Right lobe of liver (tissue), 6 donors: Measurements from ENCODE around the gene AMACR. TPM values are rescaled to one million over a fixed set of nuclear protein-coding genes. Genes with fewer than 3 reads are reported as not detected.

Experiments used
- ATAC-seq, 4 donors: fragments of 200-7000 bp; cut with Tn5 transposase; one replicate each; pipeline ENCODE4 v1.9.1; 2020; ENCODE audit warnings: mild to moderate bottlenecking in 4 of 4, moderate library complexity in 4 of 4
- DNase-seq, 3 donors: peaks; one replicate each; pipeline ENCODE4 v3.0.0-alpha.2; 2020
- H3K27ac ChIP-seq, 3 donors: fragments of 200-600 bp; one replicate each; pipeline ENCODE4 v1.8.0; 2022
- H3K27me3 ChIP-seq, 2 donors: fragments of 200-600 bp; one replicate each; pipeline ENCODE4 v1.8.0; 2022
- H3K36me3 ChIP-seq, 4 donors: fragments of 200-600 bp; sonication (generic) in 1 of 4; one replicate each; pipeline versions ENCODE4 v1.5.1 to v1.8.0; 2017 to 2022; ENCODE audit warnings: control low read depth in 1 of 4
- H3K4me1 ChIP-seq, 4 donors: fragments of 200-600 bp; sonication (generic) in 1 of 4; one replicate each; pipeline versions ENCODE4 v1.5.1 to v1.8.0; 2017 to 2022; ENCODE audit warnings: control low read depth in 1 of 4
- H3K4me3 ChIP-seq, 3 donors: fragments of 200-600 bp; one replicate each; pipeline ENCODE4 v1.8.0; 2022
- H3K9me3 ChIP-seq, 4 donors: fragments of 200-600 bp; sonication (generic) in 1 of 4; one replicate each; pipeline versions ENCODE4 v1.5.1 to v1.8.0; 2017 to 2022; ENCODE audit warnings: control low read depth in 1 of 4
- POLR2A ChIP-seq: fragments of 450-650 bp; IDR thresholded peaks from one replicate; pipeline ENCODE4 v1.6.1; 2017; ENCODE audit warnings: antibody characterized with exemption, mild to moderate bottlenecking
- WGBS: methylation state at CpG from one replicate; pipeline ENCODE4 v1.1.6; 2018; ENCODE audit warnings: low coverage, low lambda C conversion rate; ENCODE audit not compliant: insufficient coverage; ENCODE audit errors: missing lambda C conversion rate; 5-methylcytosine and 5-hydroxymethylcytosine counted together
- intact Hi-C, 2 donors: fragments of 100-400 bp; cut with DNase I; formaldehyde crosslinking; loops; one replicate each; pipeline versions ENCODE4 v1.11.2 to v1.14.1; 2022
- total RNA-seq, 6 experiments: library from RNA; depleted of rRNA in 2 of 6; stranded (reverse); fragments of >200 nt in 2 of 6; fragmentation: NEBNext Ultra II Directional in 3 of 6; extraction: Animal tissue kit (Norgen Biotek cat#: 25700) in 3 of 6; gene quantifications; one replicate each; pipeline versions ENCODE4 v1.1.0 to v1.2.4, GENCODE V29; 2016 to 2023
- TF ChIP-seq, protein P1 (sequence below), 4 donors: fragments of 200-600 bp in 3 of 4; fragments of 450-650 bp in 1 of 4; IDR thresholded peaks; one replicate each; pipeline versions ENCODE4 v1.5.1 to v1.8.0; 2016 to 2022; ENCODE audit warnings: antibody characterized with exemption in 4 of 4, mild to moderate bottlenecking in 2 of 4
- donor health status: DM: no; HTN: yes; CAD: no.
- donor health status: DM: no; HTN: no; CAD: no.
- donor health status: DM: no; HTN: no; CAD: no.
- donor health status: DM: no; HTN: yes; CAD: no.
- donor health status: DM: no; HTN: yes; CAD: no.

The AMACR gene
- total RNA-seq, 6 experiments from 2014 or later = 28.7 to 62.4 (median 41.9) TPM

DNA sequence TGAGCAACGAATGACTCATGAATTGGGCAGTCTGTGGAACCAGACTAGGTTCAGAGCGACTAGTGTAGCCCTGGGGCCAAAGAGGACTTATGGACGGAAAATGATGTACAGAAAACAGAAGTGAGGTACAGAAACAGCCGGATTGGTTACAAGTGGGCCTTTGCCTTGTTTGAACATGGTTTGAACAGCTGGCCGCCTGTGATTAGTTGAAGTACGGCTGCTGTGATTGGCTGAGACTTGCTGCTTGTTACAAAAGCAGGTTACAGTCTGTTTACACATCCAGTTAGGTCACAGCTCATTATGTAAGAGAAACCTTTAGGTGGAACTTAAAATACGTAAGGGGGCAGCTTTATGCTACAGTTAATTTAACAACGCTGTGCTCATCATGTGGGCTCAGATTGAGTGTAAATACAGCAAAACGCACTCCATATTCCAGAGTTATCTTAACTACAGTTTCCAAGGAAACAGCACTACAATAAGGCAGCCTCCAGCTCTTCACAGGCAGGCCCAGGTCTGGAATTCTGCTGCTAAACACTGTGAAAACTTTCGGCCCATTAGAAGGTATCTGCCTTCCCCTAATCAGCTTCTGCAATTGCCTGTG, 6.5 kb downstream of the AMACR start:
- no peaks in the 10 kb centered on the region for H3K9me3 ChIP-seq
- peak overlapping the region; percentile 2 to 84 (median 77) for H3K27ac ChIP-seq
- TF ChIP-seq, protein P1, sequence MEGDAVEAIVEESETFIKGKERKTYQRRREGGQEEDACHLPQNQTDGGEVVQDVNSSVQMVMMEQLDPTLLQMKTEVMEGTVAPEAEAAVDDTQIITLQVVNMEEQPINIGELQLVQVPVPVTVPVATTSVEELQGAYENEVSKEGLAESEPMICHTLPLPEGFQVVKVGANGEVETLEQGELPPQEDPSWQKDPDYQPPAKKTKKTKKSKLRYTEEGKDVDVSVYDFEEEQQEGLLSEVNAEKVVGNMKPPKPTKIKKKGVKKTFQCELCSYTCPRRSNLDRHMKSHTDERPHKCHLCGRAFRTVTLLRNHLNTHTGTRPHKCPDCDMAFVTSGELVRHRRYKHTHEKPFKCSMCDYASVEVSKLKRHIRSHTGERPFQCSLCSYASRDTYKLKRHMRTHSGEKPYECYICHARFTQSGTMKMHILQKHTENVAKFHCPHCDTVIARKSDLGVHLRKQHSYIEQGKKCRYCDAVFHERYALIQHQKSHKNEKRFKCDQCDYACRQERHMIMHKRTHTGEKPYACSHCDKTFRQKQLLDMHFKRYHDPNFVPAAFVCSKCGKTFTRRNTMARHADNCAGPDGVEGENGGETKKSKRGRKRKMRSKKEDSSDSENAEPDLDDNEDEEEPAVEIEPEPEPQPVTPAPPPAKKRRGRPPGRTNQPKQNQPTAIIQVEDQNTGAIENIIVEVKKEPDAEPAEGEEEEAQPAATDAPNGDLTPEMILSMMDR (IDR thresholded peaks at IDR 0.05) = no peak
- TF ChIP-seq POLR2A = no peak
- peaks cover 0 to 21% (median 11%) of the 10 kb centered on the region in 4 donors for H3K36me3 ChIP-seq
- DNase-seq (peak; percentile 37 to 83 (median 80)), ATAC-seq (peak; percentile 60 to 79 (median 76))
- H3K27me3 ChIP-seq = no peaks in the 10 kb centered on the region
- no peak overlapping the region for H3K4me3 ChIP-seq
- peaks cover 0 to 53% (median 24%) of the 10 kb centered on the region in 4 donors for H3K4me1 ChIP-seq
- intact Hi-C loops = no loop called here
- 37% methylated on average over 8 of the region's 10 CpGs for WGBS

DNA sequence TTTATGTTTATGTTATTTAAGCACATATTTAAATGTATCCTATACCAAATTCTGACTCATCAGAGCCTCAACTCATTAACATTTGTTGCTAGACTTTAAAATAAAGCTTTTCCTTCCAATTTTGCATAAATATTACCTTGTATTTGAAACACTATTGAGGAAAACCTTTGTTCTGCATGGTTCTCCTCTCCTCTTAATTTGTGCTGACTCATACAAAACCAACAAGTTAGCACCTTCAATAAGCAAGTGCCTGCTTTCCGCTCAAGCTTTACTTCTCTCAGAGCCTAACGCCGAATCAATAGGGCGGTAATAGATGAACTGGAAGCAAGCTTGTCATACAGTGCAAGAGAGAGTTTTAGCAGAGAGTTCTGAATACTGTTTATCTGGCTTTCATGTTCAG, 7.9 kb downstream of the AMACR start:
- TF ChIP-seq POLR2A = no peak
- TF ChIP-seq, protein P1 (IDR thresholded peaks at IDR 0.05) = no peak
- peak overlapping the region in 1 of 3 donors; percentile 77 for H3K27ac ChIP-seq
- no peaks in the 10 kb centered on the region for H3K9me3 ChIP-seq
- DNase-seq (no peak), ATAC-seq (peak in 1 of 4 donors; percentile 5)
- H3K36me3 ChIP-seq = peaks cover 0 to 21% (median 11%) of the 10 kb centered on the region in 4 donors
- intact Hi-C loops = no loop called here
- 63% methylated on average over 4 of the region's 4 CpGs for WGBS
- no peaks in the 10 kb centered on the region for H3K27me3 ChIP-seq
- H3K4me1 ChIP-seq = peaks cover 0 to 49% (median 21%) of the 10 kb centered on the region in 4 donors
- H3K4me3 ChIP-seq = no peak overlapping the region

DNA sequence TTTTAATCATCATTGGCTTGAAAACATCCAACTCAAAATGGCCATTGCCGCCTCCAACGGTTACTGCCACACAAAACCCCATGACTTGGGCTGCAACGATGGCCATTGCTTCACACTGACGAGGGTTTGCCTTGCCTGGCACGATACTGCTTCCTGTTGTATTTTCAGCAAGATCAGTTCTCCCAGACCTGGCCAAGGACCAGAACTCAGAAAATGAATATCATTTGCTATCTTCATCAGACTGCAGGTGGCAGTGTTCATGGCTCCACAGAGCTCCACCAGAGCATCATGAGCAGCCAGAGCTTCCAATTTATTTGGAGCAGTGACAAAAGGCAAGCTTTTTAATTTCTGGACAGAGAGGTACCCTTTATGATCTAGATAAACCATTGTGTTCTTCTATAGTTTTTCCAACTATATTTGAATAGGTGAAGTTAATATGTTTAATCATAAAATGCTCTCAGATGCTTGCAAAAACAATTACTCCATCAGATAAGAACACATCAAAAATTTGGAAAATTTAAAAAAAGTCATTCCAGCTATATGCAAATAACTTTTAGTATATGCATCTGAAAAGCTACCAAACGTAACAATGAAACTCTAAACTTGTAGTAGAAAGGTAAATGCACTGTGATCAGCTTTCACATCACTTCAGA, 10.4 kb downstream of the AMACR start:
- no peak for TF ChIP-seq POLR2A
- TF ChIP-seq, protein P1 (IDR thresholded peaks at IDR 0.05) = peak; percentile 75 to 82 (median 78)
- Histone ChIP-seq H3K4me3 (no peak overlapping the region), H3K4me1 (peaks cover 0 to 51% (median 17%) of the 10 kb centered on the region in 4 donors), H3K27me3 (no peaks in the 10 kb centered on the region), H3K36me3 (peaks cover 0 to 7% (median 2%) of the 10 kb centered on the region in 4 donors), H3K9me3 (no peaks in the 10 kb centered on the region), H3K27ac (peak overlapping the region in 2 of 3 donors; percentile 2 to 72)
- 10% methylated on average over 5 of the region's 6 CpGs for WGBS
- peak; percentile 67 to 85 (median 84) for DNase-seq
- intact Hi-C loops = no loop called here
- ATAC-seq = peak; percentile 85 to 90 (median 88)

DNA sequence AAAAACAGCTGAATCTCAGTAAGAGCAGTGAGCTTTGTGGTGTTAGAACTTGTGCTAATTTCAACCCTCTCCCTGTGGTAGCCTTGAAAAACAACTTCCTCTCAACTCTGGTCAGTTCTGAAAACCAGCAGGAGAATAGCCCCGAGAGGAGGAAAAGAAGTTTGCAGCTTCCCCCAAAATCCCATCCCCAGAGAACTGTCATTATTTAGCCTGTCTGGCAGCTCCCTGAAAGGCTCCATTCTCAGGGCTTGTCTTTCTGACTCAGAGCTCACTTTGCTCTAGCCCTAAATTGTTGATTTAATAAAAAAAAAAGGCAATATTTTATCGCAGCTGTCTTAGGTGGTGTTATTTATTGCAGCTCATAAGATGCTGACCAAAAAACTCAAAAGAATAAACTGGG, 12.0 kb downstream of the AMACR start:
- WGBS = 58% methylated on average over 2 of the region's 2 CpGs
- intact Hi-C loops = no loop called here
- Histone ChIP-seq H3K27ac (peak overlapping the region in 1 of 3 donors; percentile 72), H3K4me1 (peaks cover 0 to 43% (median 12%) of the 10 kb centered on the region in 4 donors), H3K9me3 (no peaks in the 10 kb centered on the region), H3K36me3 (peaks cover 0 to 7% (median 2%) of the 10 kb centered on the region in 4 donors), H3K27me3 (no peaks in the 10 kb centered on the region), H3K4me3 (no peak overlapping the region)
- ATAC-seq = no peak
- TF ChIP-seq, protein P1 (IDR thresholded peaks at IDR 0.05) = no peak
- no peak for TF ChIP-seq POLR2A
- DNase-seq = no peak
